CD4-positive, alpha-beta T cell treated with Interleukin-17A for 1 hour (primary cell): ENCODE results near the gene FAM47E.
A peak's percentile ranks its signal among the peaks of the same experiment; 100 is the strongest.

ENCODE experiments used
- DNase-seq: peaks from one replicate; pipeline ENCODE4 v3.0.0-alpha.2; 2020

FAM47E gene

DNA sequence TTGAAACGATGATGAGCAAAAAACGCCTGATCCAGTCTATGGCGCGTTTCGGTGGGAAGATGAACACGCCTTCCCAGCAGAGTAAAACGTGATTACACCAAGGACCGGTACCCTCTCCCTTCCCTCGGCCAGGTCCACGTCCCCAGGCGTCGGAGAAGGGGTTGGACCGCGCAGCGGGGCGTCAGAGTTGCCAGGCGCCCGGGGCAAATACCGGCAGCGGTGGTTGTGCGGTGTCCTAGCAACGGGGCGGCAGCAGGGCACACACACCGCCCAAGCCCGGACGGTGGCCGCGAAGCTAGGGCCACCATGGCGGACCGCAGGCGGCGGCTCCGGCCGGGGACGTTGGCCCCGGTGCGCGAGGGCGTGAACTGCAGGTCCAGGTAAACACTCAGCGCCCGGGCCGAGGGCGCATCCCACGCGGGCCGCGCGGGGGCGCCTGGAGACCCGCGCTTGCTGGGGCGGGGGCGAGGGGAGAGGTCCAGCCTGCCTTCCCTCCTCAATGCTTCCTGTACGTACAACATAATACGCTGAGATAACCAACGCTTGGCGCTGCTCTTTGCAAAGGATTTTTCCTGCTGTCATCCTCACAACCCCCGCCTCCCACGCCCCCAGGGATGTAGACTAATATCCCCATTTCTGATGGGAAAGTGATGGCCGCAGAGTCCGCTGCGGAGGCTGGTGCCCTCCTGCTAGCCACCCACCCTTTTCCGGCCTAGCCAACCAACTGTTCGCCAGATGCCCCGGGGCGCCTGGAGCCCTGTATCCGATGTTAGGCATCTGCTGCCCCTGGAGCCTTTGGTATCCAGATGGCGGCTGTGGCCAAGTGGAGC lies at the start of gene FAM47E:
Gene FAM47E, plus strand, starts transcription at position 281 of the 830 bp plus-strand sequence. Its CDS starts 26 bp downstream, at position 307.
- DNase-seq: peak; percentile 25

DNA sequence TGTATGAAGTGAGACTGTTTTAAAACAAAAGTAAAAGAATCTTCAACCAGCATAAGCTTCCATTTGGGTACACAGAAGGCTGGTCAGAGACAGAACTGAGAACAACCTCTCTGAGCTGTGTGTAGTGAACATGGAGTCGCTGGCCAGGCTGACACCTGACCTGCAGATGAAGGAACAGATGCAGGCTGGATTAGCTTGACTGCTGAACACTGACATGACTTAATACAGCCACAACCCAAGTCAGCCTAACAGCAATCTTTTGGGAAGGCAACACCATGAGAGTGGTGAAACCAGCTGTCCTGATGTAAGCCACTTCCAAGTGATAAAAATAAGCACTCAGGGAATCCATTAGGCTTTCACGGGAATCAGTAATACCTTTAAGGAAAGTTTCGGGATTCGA lies 48.0 kb upstream of the FAM47E start:
- no peak for DNase-seq

GRCh38 chr4:76204936-76205335 lies 46.6 kb upstream of the FAM47E start:
- DNase-seq: no peak

- DNase-seq: no peak
These were observed 46.0 kb upstream of the FAM47E start for GRCh38 chr4:76205476-76205875.

DNA sequence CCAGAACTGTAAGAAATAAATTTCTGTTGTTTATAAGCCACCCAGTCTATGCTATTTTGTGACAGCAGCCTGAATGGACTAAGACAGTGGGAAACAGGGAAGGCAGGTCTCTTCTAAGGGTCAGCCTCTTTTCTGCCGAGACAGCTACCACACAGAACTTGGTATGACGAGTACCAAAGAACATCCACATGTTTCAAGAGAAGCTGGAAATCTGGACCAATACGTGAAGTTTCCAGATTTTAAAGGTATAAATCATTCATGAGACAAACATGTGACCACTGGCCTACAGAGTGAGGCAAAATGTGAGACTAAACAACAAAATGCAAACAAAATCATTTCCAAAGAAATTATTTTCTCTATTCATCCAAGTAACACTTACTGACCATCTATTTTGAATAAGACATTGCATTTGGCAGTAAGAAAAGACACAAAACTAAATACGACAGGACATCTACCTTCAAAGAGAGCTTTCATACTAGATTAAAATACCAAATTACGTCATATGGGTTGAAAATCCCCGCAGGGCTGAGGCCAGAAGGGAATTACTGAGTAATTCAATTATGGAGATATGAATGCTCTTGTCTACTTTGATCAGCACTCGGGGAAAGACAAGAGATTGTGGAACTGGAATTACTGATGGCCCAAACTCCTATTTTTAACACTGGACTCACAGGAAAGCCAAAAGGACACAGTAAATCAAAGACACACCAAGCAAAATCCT lies 45.1 kb upstream of the FAM47E start:
- no peak for DNase-seq

- no peak for DNase-seq
These were observed 44.0 kb upstream of the FAM47E start for GRCh38 chr4:76207549-76207948.

DNA sequence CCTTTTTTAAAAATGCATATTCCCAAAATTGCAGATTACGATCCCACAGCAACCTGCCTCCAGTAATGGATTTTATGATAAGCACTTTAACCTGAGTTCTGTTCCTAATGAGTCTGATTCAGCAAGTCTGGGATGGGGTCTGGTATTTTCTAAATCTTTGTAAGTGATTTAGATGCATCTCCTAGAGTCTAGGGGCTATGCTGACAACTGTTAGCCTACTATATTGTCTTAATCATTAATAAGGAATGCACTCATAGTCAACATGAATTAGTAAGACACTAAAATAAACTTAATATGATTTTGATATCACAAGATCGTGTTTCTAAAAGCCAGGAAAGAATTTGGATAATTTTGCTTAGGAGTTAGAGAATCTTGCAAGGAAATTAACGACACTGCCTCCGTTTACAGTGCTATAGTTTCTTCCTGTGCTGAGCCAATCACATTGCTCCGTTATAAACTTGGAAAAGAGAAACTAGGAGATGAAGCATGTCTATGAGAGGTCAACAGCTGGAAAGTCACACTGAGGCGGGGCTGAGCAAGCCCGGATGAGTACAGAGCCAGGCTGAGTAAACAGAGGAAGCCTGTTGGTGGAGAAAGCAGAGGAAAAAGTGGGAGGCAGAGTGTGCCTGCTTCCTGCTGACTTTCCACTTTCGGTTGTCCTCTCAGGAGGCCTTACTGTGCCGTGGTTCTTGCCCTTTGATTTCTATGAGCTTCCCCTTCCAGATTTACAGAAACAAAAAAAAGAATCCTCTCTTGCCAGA lies 43.3 kb upstream of the FAM47E start:
- no peak for DNase-seq

DNA sequence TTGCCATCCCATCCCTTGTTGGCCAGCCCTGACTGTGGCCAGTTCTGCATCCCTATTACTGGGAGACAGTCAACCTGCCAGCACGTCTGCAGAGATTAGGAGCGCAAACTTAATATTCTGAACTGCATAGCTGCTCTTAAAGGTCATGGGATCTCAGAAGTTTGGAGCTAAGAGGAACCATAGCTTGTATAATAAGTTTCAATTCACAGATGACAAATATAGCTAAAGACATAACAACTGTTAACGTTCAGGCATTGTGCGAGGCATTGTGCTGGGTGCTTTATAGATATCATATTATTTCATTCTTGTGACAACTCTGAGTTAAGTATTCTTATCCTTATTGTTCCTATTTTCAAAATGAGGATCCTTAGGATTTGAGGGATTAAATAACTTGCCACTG lies 41.6 kb upstream of the FAM47E start:
- no peak for DNase-seq

- no peak for DNase-seq
These were observed 41.1 kb upstream of the FAM47E start for GRCh38 chr4:76210452-76210851.

DNA sequence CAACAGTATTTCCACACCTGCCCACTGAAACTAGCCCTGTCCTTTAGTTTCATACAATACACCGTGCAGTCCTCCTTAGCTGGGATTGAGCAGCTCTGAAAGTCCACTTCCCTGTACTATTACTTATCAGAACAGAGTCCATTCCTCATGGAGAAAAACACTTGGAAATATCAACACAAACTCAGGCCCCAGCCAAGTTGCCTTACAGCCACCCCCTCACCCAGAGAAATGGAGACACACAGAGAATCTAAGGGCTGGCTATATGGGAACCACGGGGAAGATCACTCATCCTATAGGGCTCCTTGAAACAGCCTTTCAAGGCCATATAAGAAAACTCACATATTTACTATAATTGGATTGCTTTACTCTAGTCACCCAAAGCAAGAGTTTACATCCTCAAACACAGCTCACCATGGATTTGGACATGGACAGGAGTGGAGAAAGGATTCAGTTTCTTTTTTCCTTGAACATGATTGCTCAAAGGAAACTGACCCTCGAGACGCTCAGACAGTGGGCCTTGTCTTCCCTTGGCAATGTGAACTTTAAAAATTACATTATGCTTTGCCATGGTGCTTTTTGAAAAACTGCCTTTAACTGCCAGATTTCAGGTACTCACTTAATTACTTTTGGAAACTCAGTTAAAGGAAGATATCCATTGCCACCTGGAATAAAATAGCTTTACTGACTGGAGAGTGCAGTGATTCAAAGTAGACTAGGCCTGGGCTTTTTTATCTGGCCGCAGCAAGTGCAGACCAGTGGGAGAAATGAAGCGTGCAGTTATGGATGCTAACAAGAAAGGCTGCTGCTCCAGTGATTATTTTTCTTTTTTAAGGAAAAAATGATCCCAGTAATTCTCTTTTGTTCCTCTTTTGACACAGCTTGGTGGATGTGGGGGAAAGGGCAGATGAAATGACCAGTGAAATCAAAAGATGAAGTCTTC lies 39.5 kb upstream of the FAM47E start:
- DNase-seq: no peak

DNA sequence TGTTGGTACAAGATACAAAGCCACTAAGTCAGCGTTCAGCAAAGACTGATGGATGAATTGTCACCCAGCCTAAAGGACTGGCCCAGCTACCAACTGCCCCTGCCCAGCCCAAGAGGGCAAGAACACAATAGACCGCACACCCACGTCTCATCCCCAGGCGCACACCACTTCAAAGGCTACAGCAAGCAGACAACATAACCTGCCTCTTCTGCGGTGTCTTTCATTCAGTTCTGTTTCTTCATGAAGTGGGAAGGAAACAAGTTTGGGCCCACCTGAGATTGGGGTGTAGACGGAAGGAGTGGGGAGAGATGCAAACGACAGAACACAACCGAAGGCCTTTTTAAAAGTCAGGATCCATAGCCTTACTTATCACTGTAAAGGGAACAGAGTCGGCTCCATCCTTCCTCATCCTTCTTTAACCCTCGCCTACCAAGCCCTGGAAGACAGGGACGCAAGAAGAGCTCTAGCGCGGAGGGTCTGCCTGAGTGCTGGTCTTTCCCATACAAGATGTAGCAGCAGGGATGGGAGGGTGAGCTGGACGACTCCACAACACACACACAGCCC lies 38.6 kb upstream of the FAM47E start:
- DNase-seq: peak; percentile 69

GRCh38 chr4:76213415-76214176 lies 37.9 kb upstream of the FAM47E start, which contains the start of gene SCARB2:
TSS of gene SCARB2 (minus strand) at chr4:76213824. CDS start at chr4:76213543, 281 bp downstream.
- peak; percentile 80 for DNase-seq

GRCh38 chr4:76214177-76214675 lies 37.3 kb upstream of the FAM47E start:
- no peak for DNase-seq

GRCh38 chr4:76215077-76215476 lies 36.4 kb upstream of the FAM47E start:
- no peak for DNase-seq

GRCh38 chr4:76216524-76216923 lies 35.0 kb upstream of the FAM47E start:
- no peak for DNase-seq

GRCh38 chr4:76216975-76217814 lies 34.3 kb upstream of the FAM47E start:
- no peak for DNase-seq

DNA sequence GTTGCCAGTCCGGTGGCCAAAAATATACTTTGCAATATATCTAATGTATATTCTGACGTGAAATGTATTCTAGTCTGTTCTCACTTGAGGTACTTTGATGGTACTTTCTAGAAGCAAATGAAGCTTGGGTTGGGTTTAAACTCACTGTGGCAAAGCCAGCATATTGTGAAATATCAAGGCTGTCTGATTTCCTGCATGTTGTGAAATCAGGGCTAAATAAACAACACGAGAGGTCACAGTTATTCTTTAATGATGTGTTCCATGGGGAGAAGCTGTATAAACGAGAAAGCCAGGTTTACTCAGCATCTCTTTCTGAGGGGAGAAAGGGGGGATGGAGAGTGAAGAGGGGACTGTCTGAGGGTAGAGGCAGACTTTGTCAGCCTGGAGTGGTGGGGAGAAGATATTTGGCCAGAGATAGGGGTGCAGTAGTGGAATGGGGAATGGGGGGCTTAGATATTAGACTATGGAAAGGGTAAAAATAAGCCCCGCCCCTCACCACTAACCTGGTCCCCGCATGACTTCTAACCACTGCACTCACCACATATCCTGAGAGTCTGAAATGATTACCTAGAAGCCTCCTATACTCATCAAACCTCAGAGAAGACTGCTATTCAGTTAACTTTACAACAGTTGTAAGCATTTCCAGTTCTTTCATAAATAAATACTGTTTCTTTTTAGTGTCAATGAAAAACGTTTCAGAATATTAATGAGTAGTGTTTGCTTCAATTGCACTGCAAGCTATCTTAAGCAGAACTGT lies 32.0 kb upstream of the FAM47E start:
- DNase-seq: no peak

DNA sequence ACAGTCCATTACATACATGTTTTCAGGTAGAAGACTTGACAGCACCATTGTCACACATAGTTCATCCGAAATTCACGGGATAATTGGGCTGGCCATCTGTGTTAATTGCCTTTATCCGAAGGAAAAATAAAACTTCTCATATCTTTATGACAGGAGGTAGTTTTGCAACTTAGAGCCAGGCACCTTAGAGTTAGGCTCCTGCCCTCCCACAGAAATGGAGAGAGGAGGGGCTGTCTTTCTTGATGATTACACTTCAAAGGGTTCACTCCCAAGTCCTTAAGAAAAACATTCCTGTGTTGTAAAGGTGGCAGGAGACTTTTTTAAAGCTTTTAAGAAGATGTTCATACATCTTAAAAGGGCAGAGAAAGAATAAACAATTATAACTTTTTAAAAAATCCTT lies 27.4 kb upstream of the FAM47E start:
- no peak for DNase-seq

- DNase-seq: no peak
These were observed 25.1 kb upstream of the FAM47E start for GRCh38 chr4:76226418-76226817.
